ENCODE measurements around the gene ATXN1.

ATXN1 gene

DNA sequence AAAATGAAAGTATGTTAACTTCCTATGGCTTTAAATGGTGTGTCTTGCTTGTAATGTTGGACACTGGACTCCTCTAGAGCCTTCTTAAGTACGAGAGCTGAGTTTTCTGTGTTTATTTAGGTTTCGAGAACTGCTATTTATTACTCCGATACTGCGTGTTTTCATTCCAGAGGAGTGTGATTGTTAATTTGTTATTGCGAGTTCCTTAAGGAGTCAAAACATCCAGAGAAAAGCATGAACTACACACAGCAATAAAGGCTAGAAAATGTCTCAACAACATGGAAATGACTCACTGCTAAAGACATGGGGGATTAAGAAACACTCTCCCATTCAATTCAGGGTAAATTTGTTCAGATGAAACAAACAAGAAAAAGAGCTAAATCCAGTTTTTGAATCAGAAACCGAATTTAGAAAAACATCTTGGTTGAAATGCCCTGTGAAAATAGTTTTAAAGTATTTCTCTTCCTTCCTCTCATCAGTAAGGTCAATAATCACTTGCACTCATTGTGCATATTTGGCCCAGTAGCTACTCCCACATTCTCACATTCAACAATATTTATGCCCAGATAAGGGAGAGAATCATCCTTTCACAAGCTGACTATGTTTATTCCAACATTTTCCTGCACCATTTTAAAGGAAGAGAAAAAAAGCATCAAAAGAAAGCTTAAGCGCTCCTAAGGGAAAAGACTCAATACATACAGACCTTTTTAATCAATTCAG, 36.0 kb downstream of the ATXN1 start:
- no peak overlapping the region for H2AFZ ChIP-seq (ENCODE audit: low read length)
- peaks cover 12% of the 10 kb centered on the region for H4K20me1 ChIP-seq (ENCODE audit: insufficient read depth, low read length, poor library complexity, severe bottlenecking)
- TF ChIP-seq, protein P1, sequence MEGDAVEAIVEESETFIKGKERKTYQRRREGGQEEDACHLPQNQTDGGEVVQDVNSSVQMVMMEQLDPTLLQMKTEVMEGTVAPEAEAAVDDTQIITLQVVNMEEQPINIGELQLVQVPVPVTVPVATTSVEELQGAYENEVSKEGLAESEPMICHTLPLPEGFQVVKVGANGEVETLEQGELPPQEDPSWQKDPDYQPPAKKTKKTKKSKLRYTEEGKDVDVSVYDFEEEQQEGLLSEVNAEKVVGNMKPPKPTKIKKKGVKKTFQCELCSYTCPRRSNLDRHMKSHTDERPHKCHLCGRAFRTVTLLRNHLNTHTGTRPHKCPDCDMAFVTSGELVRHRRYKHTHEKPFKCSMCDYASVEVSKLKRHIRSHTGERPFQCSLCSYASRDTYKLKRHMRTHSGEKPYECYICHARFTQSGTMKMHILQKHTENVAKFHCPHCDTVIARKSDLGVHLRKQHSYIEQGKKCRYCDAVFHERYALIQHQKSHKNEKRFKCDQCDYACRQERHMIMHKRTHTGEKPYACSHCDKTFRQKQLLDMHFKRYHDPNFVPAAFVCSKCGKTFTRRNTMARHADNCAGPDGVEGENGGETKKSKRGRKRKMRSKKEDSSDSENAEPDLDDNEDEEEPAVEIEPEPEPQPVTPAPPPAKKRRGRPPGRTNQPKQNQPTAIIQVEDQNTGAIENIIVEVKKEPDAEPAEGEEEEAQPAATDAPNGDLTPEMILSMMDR (conservative IDR thresholded peaks at IDR 0.05; ENCODE audit: low read length), result no peak
- H3K9me2 ChIP-seq (replicated peaks; ENCODE audit: low read depth, low read length), result no peaks in the 10 kb centered on the region
- H3K4me2 ChIP-seq (ENCODE audit: low read depth, low read length, poor library complexity, severe bottlenecking), result no peak overlapping the region
- H3K9ac ChIP-seq (ENCODE audit: low read depth, low read length, poor library complexity, severe bottlenecking), result no peak overlapping the region
- H3K4me1 ChIP-seq (ENCODE audit: insufficient read depth, low read length, poor library complexity, severe bottlenecking), result peaks cover 33% of the 10 kb centered on the region
- H3K9me3 ChIP-seq (ENCODE audit: insufficient read depth, low read depth, low read length), result no peaks in the 10 kb centered on the region
- peaks cover 22% of the 10 kb centered on the region for H3K79me2 ChIP-seq (ENCODE audit: insufficient read depth, low read length)
- no peaks in the 10 kb centered on the region for H3F3A ChIP-seq (ENCODE audit: low read depth)
- no peak overlapping the region for H3K4me3 ChIP-seq (ENCODE audit: low read length, poor library complexity, severe bottlenecking)
- H3K36me3 ChIP-seq (ENCODE audit: insufficient read depth, low read length), result no peaks in the 10 kb centered on the region
- no peaks in the 10 kb centered on the region for H3K27me3 ChIP-seq (ENCODE audit: insufficient read depth, low read length, poor library complexity, severe bottlenecking)

DNA sequence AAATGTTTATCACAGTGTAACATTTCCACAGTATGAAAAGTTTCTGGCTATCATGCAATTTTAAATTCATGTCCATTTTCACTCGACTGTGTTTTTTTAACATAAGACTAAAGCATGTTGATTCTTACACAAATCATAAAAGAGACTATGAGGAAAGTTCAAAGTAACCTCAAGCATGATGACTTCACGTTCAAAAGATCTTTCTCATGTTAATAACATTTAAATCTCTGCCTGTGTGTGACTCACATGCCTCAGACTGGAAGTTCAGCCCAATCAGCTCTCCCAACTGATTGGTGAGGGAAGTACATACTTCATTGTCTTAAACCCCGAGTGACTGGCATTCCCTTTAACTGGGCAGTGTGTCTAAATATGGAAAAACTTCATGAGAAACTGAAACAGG, 37.4 kb downstream of the ATXN1 start:
- Histone ChIP-seq H3K4me2 (ENCODE audit: low read depth, low read length, poor library complexity, severe bottlenecking) (no peak overlapping the region), H3K9me3 (ENCODE audit: insufficient read depth, low read depth, low read length) (no peaks in the 10 kb centered on the region), H3K9ac (ENCODE audit: low read depth, low read length, poor library complexity, severe bottlenecking) (no peak overlapping the region), H3K27me3 (ENCODE audit: insufficient read depth, low read length, poor library complexity, severe bottlenecking) (no peaks in the 10 kb centered on the region), H3K4me1 (ENCODE audit: insufficient read depth, low read length, poor library complexity, severe bottlenecking) (peaks cover 39% of the 10 kb centered on the region), H3K4me3 (ENCODE audit: low read length, poor library complexity, severe bottlenecking) (no peak overlapping the region), H3K36me3 (ENCODE audit: insufficient read depth, low read length) (no peaks in the 10 kb centered on the region), H2AFZ (ENCODE audit: low read length) (no peak overlapping the region), H3K79me2 (ENCODE audit: insufficient read depth, low read length) (peaks cover 33% of the 10 kb centered on the region), H3F3A (ENCODE audit: low read depth) (no peaks in the 10 kb centered on the region), H3K9me2 (replicated peaks; ENCODE audit: low read depth, low read length) (no peaks in the 10 kb centered on the region), H4K20me1 (ENCODE audit: insufficient read depth, low read length, poor library complexity, severe bottlenecking) (peaks cover 12% of the 10 kb centered on the region)
- TF ChIP-seq, protein P1 (conservative IDR thresholded peaks at IDR 0.05; ENCODE audit: low read length), result no peak
- TF ChIP-seq EZH2phosphoT487 (IDR thresholded peaks at IDR 0.05; ENCODE audit: borderline replicate concordance), result no peak

DNA sequence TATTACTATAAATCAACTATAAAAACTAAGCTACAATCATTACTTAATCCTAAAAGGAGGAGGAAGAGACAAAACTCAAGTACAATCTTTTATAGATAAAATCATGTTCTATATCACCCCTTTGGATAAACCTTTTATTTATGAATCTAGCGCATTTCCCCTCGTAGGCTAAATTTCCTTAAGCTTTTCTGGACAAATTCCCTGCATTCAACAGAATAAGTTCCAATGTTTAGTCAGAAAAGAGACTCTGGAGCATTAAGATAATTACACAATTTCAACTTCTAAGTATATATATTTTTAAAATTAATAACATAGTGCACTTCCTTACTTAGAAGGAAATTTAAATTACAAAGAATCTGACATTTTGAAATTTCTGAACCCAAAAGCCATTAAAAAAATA, 37.9 kb downstream of the ATXN1 start:
- no peaks in the 10 kb centered on the region for H3K36me3 ChIP-seq (ENCODE audit: insufficient read depth, low read length)
- H3K27me3 ChIP-seq (ENCODE audit: insufficient read depth, low read length, poor library complexity, severe bottlenecking), result no peaks in the 10 kb centered on the region
- H4K20me1 ChIP-seq (ENCODE audit: insufficient read depth, low read length, poor library complexity, severe bottlenecking), result peaks cover 12% of the 10 kb centered on the region
- peaks cover 40% of the 10 kb centered on the region for H3K4me1 ChIP-seq (ENCODE audit: insufficient read depth, low read length, poor library complexity, severe bottlenecking)
- H2AFZ ChIP-seq (ENCODE audit: low read length), result no peak overlapping the region
- no peak overlapping the region for H3K4me3 ChIP-seq (ENCODE audit: low read length, poor library complexity, severe bottlenecking)
- H3K9me2 ChIP-seq (replicated peaks; ENCODE audit: low read depth, low read length), result no peaks in the 10 kb centered on the region
- H3K4me2 ChIP-seq (ENCODE audit: low read depth, low read length, poor library complexity, severe bottlenecking), result no peak overlapping the region
- H3F3A ChIP-seq (ENCODE audit: low read depth), result no peaks in the 10 kb centered on the region
- no peaks in the 10 kb centered on the region for H3K9me3 ChIP-seq (ENCODE audit: insufficient read depth, low read depth, low read length)
- peaks cover 35% of the 10 kb centered on the region for H3K79me2 ChIP-seq (ENCODE audit: insufficient read depth, low read length)
- TF ChIP-seq, protein P1 (conservative IDR thresholded peaks at IDR 0.05; ENCODE audit: low read length), result no peak
- TF ChIP-seq EZH2phosphoT487 (IDR thresholded peaks at IDR 0.05; ENCODE audit: borderline replicate concordance), result no peak
- H3K9ac ChIP-seq (ENCODE audit: low read depth, low read length, poor library complexity, severe bottlenecking), result no peak overlapping the region

Data from Loucy (cell line).